HepG2 (cell line): ENCODE results near the gene ECM1. TPM values are rescaled to one million over a fixed set of nuclear protein-coding genes. Genes with fewer than 3 reads are reported as not detected.

Source experiments
- BATF2 ChIP-seq: sonication (generic); formaldehyde crosslinking; IDR thresholded peaks from 2 replicates; pipeline ENCODE4 v1.8.0; 2022; ENCODE audit warnings: mild to moderate bottlenecking, missing genetic modification reagents, moderate library complexity
- BCL3 ChIP-seq: sonication (generic); formaldehyde crosslinking; IDR thresholded peaks from 2 replicates; pipeline ENCODE4 v1.5.1; 2020; ENCODE audit warnings: mild to moderate bottlenecking, missing genetic modification reagents, moderate library complexity
- FOXA1 ChIP-seq, 2 experiments: fragments of 450-650 bp in 1 of 2; sonication (generic) in 1 of 2; formaldehyde crosslinking in 1 of 2; IDR thresholded peaks; 2 replicates each; pipeline versions ENCODE4 v1.4.0 to v1.6.1; 2016 to 2020; ENCODE audit warnings: missing genetic modification reagents in 1 of 2
- GMEB2 ChIP-seq: IDR thresholded peaks from 2 replicates; pipeline ENCODE4 v1.6.1; 2016; ENCODE audit warnings: missing biosample characterization, missing genetic modification reagents, low read depth
- LCORL ChIP-seq, 2 experiments: fragments of 450-650 bp in 1 of 2; sonication (generic) in 1 of 2; formaldehyde crosslinking in 1 of 2; IDR thresholded peaks; 2 replicates each; pipeline versions ENCODE4 v1.5.0 to v1.6.1; 2017 to 2020; ENCODE audit warnings: antibody characterized with exemption in 1 of 2, missing genetic modification reagents in 1 of 2
- PAX8 ChIP-seq: sonication (generic); formaldehyde crosslinking; IDR thresholded peaks from 2 replicates; pipeline ENCODE4 v1.8.0; 2022; ENCODE audit warnings: mild to moderate bottlenecking, missing genetic modification reagents, borderline replicate concordance
- POLR2A ChIP-seq, 2 experiments: IDR thresholded peaks; 2 replicates each; pipeline ENCODE4 v1.6.1; 2011; ENCODE audit warnings: low read depth in 2 of 2, low read length in 2 of 2, mild to moderate bottlenecking in 1 of 2, moderate library complexity in 1 of 2; ENCODE audit not compliant: insufficient read depth in 1 of 2
- RXRA ChIP-seq: sonication (generic); formaldehyde crosslinking; IDR thresholded peaks from 2 replicates; pipeline ENCODE4 v1.5.1; 2020; ENCODE audit warnings: missing genetic modification reagents
- SP1 ChIP-seq, 2 experiments: fragments of 450-650 bp in 1 of 2; sonication (generic) in 1 of 2; formaldehyde crosslinking in 1 of 2; IDR thresholded peaks; 2 replicates each; pipeline versions ENCODE4 v1.4.0 to v1.6.1; 2016 to 2020; ENCODE audit warnings: missing genetic modification reagents in 1 of 2
- USF2 ChIP-seq, 2 experiments: sonication (generic) in 1 of 2; formaldehyde crosslinking in 1 of 2; IDR thresholded peaks; 2 replicates each; pipeline versions ENCODE4 v1.5.1 to v1.6.1; 2011 to 2020; ENCODE audit warnings: borderline replicate concordance in 1 of 2, low read depth in 1 of 2, low read length in 1 of 2, mild to moderate bottlenecking in 1 of 2, missing genetic modification reagents in 1 of 2, moderate library complexity in 1 of 2
- ZBTB26 ChIP-seq: IDR thresholded peaks from 2 replicates; pipeline ENCODE4 v1.6.1; 2016; ENCODE audit warnings: missing compliant biosample characterization, missing genetic modification reagents, borderline replicate concordance
- ZBTB38 ChIP-seq: sonication (generic); formaldehyde crosslinking; IDR thresholded peaks from 2 replicates; pipeline ENCODE4 v1.5.1; 2020; ENCODE audit warnings: mild to moderate bottlenecking, missing genetic modification reagents
- ZNF335 ChIP-seq: sonication (generic); formaldehyde crosslinking; IDR thresholded peaks from 2 replicates; pipeline ENCODE4 v1.4.0; 2020; ENCODE audit warnings: missing genetic modification reagents
- ZNF550 ChIP-seq: sonication (generic); formaldehyde crosslinking; IDR thresholded peaks from 2 replicates; pipeline ENCODE4 v1.4.0; 2020; ENCODE audit warnings: mild to moderate bottlenecking, missing genetic modification reagents, borderline replicate concordance
- ZNF580 ChIP-seq: IDR thresholded peaks from 2 replicates; pipeline ENCODE4 v1.6.1; 2016; ENCODE audit warnings: low read depth, borderline replicate concordance
- polyA plus RNA-seq, 8 experiments: library from polyadenylated mRNA; depleted of rRNA in 3 of 8; stranded (reverse) in 7 of 8; unstranded in 1 of 8; fragments of >200 nt; fragmentation: Illumina TruSeq in 4 of 8; extraction: Trizol in 4 of 8; gene quantifications; 2 replicates each; pipeline versions ENCODE4 v1.2.1 to v1.2.3, GENCODE V29; 2011 to 2016; ENCODE audit warnings: low read depth in 4 of 8, missing spikeins in 1 of 8, mixed read lengths in 1 of 8; ENCODE audit not compliant: insufficient read depth in 1 of 8
- total RNA-seq, 5 experiments: library from RNA; depleted of rRNA; stranded (reverse); fragments of >200 nt; fragmentation: Illumina TruSeq; extraction: Trizol; gene quantifications; 2 replicates each; pipeline ENCODE4 v1.2.3, GENCODE V29; 2016; ENCODE audit warnings: low read depth in 1 of 5
- TF ChIP-seq, protein P1 (sequence below): IDR thresholded peaks from 2 replicates; pipeline ENCODE4 v1.6.1; 2016; ENCODE audit warnings: low read depth
- TF ChIP-seq, protein P2 (sequence below), 2 experiments: fragments of 450-650 bp in 1 of 2; sonication (generic) in 1 of 2; formaldehyde crosslinking; IDR thresholded peaks; 2 replicates each; pipeline versions ENCODE4 v1.5.0 to v1.8.0; 2020 to 2022; ENCODE audit warnings: mild to moderate bottlenecking in 1 of 2, missing genetic modification reagents in 1 of 2

ECM1 gene
- total and polyA plus RNA-seq, 2 of the 13 experiments (the other 11 are each of a cell fraction or from before 2014, with no cell fraction given): 0.42 to 1.0 TPM

- TF ChIP-seq USF2 (IDR thresholded peaks at IDR 0.05; ENCODE audit: low read depth, low read length) (peak; percentile 70), USF2 (CRISPR knock-in tag; IDR thresholded peaks at IDR 0.05; ENCODE audit: borderline replicate concordance) (peak; percentile 85; the same call in 1 of the 2 replicates), RXRA (CRISPR knock-in tag) (peak; percentile 51), ZBTB26 (CRISPR knock-in tag) (peak; percentile 62; the same call in 1 of the 2 replicates), ZBTB38 (CRISPR knock-in tag) (peak; percentile 11; the same call in 1 of the 2 replicates), POLR2A (IDR thresholded peaks at IDR 0.05; ENCODE audit: insufficient read depth in 1 of 2, low read depth in 2 of 2, low read length in 2 of 2) (peak; percentile 46 to 65; a peak in 2 of 4 replicates), PAX8 (CRISPR knock-in tag) (peak; percentile 55; the same call in 1 of the 2 replicates), LCORL (IDR thresholded peaks at IDR 0.05) (no peak), LCORL (CRISPR knock-in tag; IDR thresholded peaks at IDR 0.05) (peak; percentile 8; the same call in 1 of the 2 replicates), BATF2 (CRISPR knock-in tag) (no peak), ZNF335 (peak; percentile 56; the same call in 1 of the 2 replicates), FOXA1 (IDR thresholded peaks at IDR 0.05) (no peak), FOXA1 (CRISPR knock-in tag; IDR thresholded peaks at IDR 0.05) (0 out of 2 replicates have a peak, but pooled peaks have one; percentile 18), ZNF580 (peak; percentile 77; the same call in 1 of the 2 replicates), GMEB2 (CRISPR knock-in tag) (0 out of 2 replicates have a peak, but pooled peaks have one; percentile 13), ZNF550 (CRISPR knock-in tag) (no peak), BCL3 (CRISPR knock-in tag) (no peak; the same call in 1 of the 2 replicates), SP1 (IDR thresholded peaks at IDR 0.05) (no peak), SP1 (CRISPR knock-in tag; IDR thresholded peaks at IDR 0.05) (peak; percentile 84)
- TF ChIP-seq, protein P1, sequence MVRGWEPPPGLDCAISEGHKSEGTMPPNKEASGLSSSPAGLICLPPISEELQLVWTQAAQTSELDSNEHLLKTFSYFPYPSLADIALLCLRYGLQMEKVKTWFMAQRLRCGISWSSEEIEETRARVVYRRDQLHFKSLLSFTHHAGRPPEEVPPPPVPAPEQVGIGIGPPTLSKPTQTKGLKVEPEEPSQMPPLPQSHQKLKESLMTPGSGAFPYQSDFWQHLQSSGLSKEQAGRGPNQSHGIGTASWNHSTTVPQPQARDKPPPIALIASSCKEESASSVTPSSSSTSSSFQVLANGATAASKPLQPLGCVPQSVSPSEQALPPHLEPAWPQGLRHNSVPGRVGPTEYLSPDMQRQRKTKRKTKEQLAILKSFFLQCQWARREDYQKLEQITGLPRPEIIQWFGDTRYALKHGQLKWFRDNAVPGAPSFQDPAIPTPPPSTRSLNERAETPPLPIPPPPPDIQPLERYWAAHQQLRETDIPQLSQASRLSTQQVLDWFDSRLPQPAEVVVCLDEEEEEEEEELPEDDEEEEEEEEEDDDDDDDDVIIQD (CRISPR knock-in tag): peak; percentile 69; the same call in 1 of the 2 replicates
- TF ChIP-seq, protein P2, sequence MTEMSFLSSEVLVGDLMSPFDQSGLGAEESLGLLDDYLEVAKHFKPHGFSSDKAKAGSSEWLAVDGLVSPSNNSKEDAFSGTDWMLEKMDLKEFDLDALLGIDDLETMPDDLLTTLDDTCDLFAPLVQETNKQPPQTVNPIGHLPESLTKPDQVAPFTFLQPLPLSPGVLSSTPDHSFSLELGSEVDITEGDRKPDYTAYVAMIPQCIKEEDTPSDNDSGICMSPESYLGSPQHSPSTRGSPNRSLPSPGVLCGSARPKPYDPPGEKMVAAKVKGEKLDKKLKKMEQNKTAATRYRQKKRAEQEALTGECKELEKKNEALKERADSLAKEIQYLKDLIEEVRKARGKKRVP (CRISPR knock-in tag; IDR thresholded peaks at IDR 0.05): peak in 1 of 2 experiments; percentile 66; a peak in 1 of 4 replicates
Measured at GRCh38 chr1:150561974-150562445, 54.1 kb downstream of the ECM1 start (continued).
